Transverse colon (tissue), 4 donors: ENCODE results near the gene ZNF235. TPM values are rescaled to one million over a fixed set of nuclear protein-coding genes. Genes with fewer than 3 reads are reported as not detected.

Source experiments
- DNase-seq: peaks from one replicate; pipeline ENCODE4 v3.0.0-alpha.2; 2019
- H3K27ac ChIP-seq, 4 donors: fragments of 200-600 bp; sonication (generic); 2 replicates each; pipeline ENCODE4 v1.5.1; 2016 to 2018; ENCODE audit warnings: inconsistent platforms in 4 of 4
- H3K27me3 ChIP-seq: fragments of 200-600 bp; sonication (generic); 2 replicates; pipeline ENCODE4 v1.5.1; 2017; ENCODE audit warnings: inconsistent platforms
- H3K36me3 ChIP-seq, 4 donors: fragments of 200-600 bp; sonication (generic); 2 replicates each; pipeline ENCODE4 v1.5.1; 2017 to 2019; ENCODE audit warnings: inconsistent platforms in 4 of 4
- H3K4me1 ChIP-seq, 4 donors: fragments of 200-600 bp; sonication (generic); 2 replicates each; pipeline ENCODE4 v1.5.1; 2017 to 2020; ENCODE audit warnings: inconsistent platforms in 4 of 4
- H3K4me3 ChIP-seq, 4 donors: fragments of 200-600 bp; sonication (generic); 1 replicate in 1 of 4; 2 replicates in 3 of 4; pipeline versions ENCODE4 v1.5.1 to v1.6.1; 2017 to 2019; ENCODE audit warnings: inconsistent platforms in 4 of 4
- H3K9me3 ChIP-seq, 2 donors: fragments of 200-600 bp; sonication (generic); 2 replicates each; pipeline ENCODE4 v1.5.1; 2017 to 2019; ENCODE audit warnings: inconsistent platforms in 2 of 2
- CTCF ChIP-seq, 5 experiments: fragments of 200-600 bp in 3 of 5; fragments of 450-650 bp in 2 of 5; sonication (generic) in 3 of 5; IDR thresholded peaks; 1 replicate in 2 of 5; 2 replicates in 3 of 5; pipeline ENCODE4 v1.5.1; 2016 to 2017; ENCODE audit warnings: antibody characterized with exemption in 5 of 5, inconsistent platforms in 3 of 5, mild to moderate bottlenecking in 2 of 5, moderate library complexity in 1 of 5
- EP300 ChIP-seq: sonication (generic); formaldehyde crosslinking; IDR thresholded peaks from one replicate; pipeline ENCODE4 v1.6.1; 2017; ENCODE audit warnings: antibody characterized with exemption, low read depth
- POLR2A ChIP-seq: fragments of 450-650 bp; IDR thresholded peaks from one replicate; pipeline ENCODE4 v1.6.1; 2016; ENCODE audit warnings: antibody characterized with exemption, mild to moderate bottlenecking, moderate library complexity
- POLR2AphosphoS5 ChIP-seq, 3 donors: sonication (generic); formaldehyde crosslinking; IDR thresholded peaks; one replicate each; pipeline ENCODE4 v1.6.1; 2016; ENCODE audit warnings: antibody characterized with exemption in 3 of 3
- WGBS, 2 donors: methylation state at CpG; one replicate each; pipeline ENCODE4 v1.1.5; 2018; ENCODE audit warnings: low coverage in 1 of 2; 5-methylcytosine and 5-hydroxymethylcytosine counted together
- in situ Hi-C, 4 donors: fragments of 200-750 bp; cut with MboI; loops; one replicate each; pipeline versions ENCODE4 v1.15.0 to v1.15.1; 2017; ENCODE audit warnings: low sequenced_read_pairs in 3 of 4, low pct_ligation_motif_present in 1 of 4, low pct_unique_long_range_greater_than_20kb in 1 of 4
- intact Hi-C: fragments of 100-400 bp; cut with DNase I; formaldehyde crosslinking; loops from one replicate; pipeline ENCODE4 v1.15.1; 2023; ENCODE audit warnings: low total_unique reads
- total RNA-seq, 4 donors: library from RNA; depleted of rRNA; stranded (reverse); fragments of >200 nt; gene quantifications; one replicate each; pipeline ENCODE4 v1.1.0, GENCODE V29; 2016

ZNF235 gene
- total RNA-seq, 4 donors from 2014 or later, result 7.1 to 10.6 (median 8.4) TPM

- in situ Hi-C loops (no loop called here), intact Hi-C loops (no loop called here)
- Histone ChIP-seq H3K4me1 (no peaks in the 10 kb centered on the region), H3K4me3 (no peak overlapping the region), H3K27ac (no peak overlapping the region), H3K27me3 (no peaks in the 10 kb centered on the region), H3K36me3 (peaks cover 0 to 12% (median 4%) of the 10 kb centered on the region in 4 donors), H3K9me3 (peaks cover 42 to 49% of the 10 kb centered on the region in 2 donors)
- no peak for DNase-seq
- TF ChIP-seq POLR2A (no peak), EP300 (no peak), POLR2AphosphoS5 (IDR thresholded peaks at IDR 0.05) (no peak), CTCF (IDR thresholded peaks at IDR 0.05) (no peak)
- WGBS, 2 donors, result 90 to 100% methylated on average over 2 to 3 of the region's 3 CpGs
These were observed 22.0 kb downstream of the ZNF235 start for GRCh38 chr19:44282846-44283245.

- Histone ChIP-seq H3K27me3 (no peaks in the 10 kb centered on the region), H3K4me3 (no peak overlapping the region), H3K4me1 (no peaks in the 10 kb centered on the region), H3K36me3 (peaks cover 0 to 4% (median 0%) of the 10 kb centered on the region in 4 donors), H3K27ac (no peak overlapping the region), H3K9me3 (peaks cover 34 to 46% of the 10 kb centered on the region in 2 donors)
- DNase-seq, result no peak
- 86 to 90% methylated on average over 2 to 10 of the region's 10 CpGs for whole genome bisulfite sequencing, 2 donors
- intact Hi-C loops (no loop called here), in situ Hi-C loops (no loop called here)
- TF ChIP-seq EP300, result no peak
- TF ChIP-seq POLR2AphosphoS5 (IDR thresholded peaks at IDR 0.05), result no peak
- no peak for TF ChIP-seq CTCF (IDR thresholded peaks at IDR 0.05)
- no peak for TF ChIP-seq POLR2A
These were observed 23.9 kb downstream of the ZNF235 start for GRCh38 chr19:44280916-44281315.

GRCh38 chr19:44278181-44278690, 26.6 kb downstream of the ZNF235 start:
- Histone ChIP-seq H3K4me1 (no peaks in the 10 kb centered on the region), H3K27ac (no peak overlapping the region), H3K4me3 (no peak overlapping the region), H3K9me3 (peaks cover 56 to 58% of the 10 kb centered on the region in 2 donors), H3K27me3 (no peaks in the 10 kb centered on the region), H3K36me3 (peaks cover 0 to 17% (median 3%) of the 10 kb centered on the region in 4 donors)
- TF ChIP-seq POLR2AphosphoS5 (IDR thresholded peaks at IDR 0.05) (no peak), POLR2A (no peak)
- no peak for DNase-seq
- intact Hi-C loops (no loop called here), in situ Hi-C loops (no loop called here)
- WGBS, 2 donors, result 87 to 93% methylated on average over 4 of the region's 4 CpGs

- 94% methylated on average over 1 of the region's 1 CpG; no CpG with 5 or more reads in 1 of the 2 donors for WGBS, 2 donors
- H3K9me3 ChIP-seq, result peaks cover 59 to 66% of the 10 kb centered on the region in 2 donors
- intact Hi-C loops, result no loop called here
These were observed 27.5 kb downstream of the ZNF235 start for GRCh38 chr19:44277331-44277730.

More at GRCh38 chr19:44277331-44277730, 27.5 kb downstream of the ZNF235 start:
- H3K4me1 ChIP-seq, result no peaks in the 10 kb centered on the region
- TF ChIP-seq EP300 (no peak), POLR2A (no peak), CTCF (IDR thresholded peaks at IDR 0.05) (no peak), POLR2AphosphoS5 (IDR thresholded peaks at IDR 0.05) (no peak)
- H3K27ac ChIP-seq, result no peak overlapping the region
- H3K4me3 ChIP-seq, result no peak overlapping the region
- no peaks in the 10 kb centered on the region for H3K27me3 ChIP-seq
- peaks cover 0 to 17% (median 5%) of the 10 kb centered on the region in 4 donors for H3K36me3 ChIP-seq
- in situ Hi-C loops, result no loop called here
- DNase-seq, result no peak
